ENCODE data around the gene RIC8A. TPM values are rescaled to one million over a fixed set of nuclear protein-coding genes. Genes with fewer than 3 reads are reported as not detected.

The RIC8A gene
- polyA plus RNA-seq, 1 of the 3 experiments (the other 2 are of a cell fraction): 115 TPM

DNA sequence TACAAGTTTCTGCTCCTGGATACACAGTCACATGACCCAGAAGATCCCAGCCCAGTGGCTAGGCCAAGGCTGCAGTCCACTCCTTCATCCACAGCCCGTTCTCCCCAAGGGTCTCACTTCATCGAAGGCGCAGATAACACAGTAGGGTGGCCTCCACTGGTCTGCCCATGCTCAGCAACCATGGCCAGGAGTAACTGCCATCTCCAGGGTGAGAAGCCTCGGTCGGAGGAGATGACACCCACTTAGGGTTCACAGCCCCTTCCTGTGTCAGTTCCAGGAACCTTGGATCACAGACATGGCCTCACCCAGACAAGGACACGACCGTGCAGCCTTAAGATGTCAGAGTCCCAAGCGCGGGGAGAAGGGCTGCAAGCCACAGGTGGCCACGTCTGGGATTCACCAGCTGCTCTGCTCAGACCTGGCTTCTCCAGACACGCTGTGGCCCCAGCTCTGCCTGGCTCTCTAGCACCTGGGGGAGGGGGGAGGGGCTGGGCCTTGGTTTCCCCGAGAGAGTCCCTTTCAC lies 2.9 kb upstream of the RIC8A start (continued):
- TF ChIP-seq, protein P1, sequence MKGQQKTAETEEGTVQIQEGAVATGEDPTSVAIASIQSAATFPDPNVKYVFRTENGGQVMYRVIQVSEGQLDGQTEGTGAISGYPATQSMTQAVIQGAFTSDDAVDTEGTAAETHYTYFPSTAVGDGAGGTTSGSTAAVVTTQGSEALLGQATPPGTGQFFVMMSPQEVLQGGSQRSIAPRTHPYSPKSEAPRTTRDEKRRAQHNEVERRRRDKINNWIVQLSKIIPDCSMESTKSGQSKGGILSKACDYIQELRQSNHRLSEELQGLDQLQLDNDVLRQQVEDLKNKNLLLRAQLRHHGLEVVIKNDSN (IDR thresholded peaks at IDR 0.05; ENCODE audit: borderline replicate concordance, low read depth): no peak

DNA sequence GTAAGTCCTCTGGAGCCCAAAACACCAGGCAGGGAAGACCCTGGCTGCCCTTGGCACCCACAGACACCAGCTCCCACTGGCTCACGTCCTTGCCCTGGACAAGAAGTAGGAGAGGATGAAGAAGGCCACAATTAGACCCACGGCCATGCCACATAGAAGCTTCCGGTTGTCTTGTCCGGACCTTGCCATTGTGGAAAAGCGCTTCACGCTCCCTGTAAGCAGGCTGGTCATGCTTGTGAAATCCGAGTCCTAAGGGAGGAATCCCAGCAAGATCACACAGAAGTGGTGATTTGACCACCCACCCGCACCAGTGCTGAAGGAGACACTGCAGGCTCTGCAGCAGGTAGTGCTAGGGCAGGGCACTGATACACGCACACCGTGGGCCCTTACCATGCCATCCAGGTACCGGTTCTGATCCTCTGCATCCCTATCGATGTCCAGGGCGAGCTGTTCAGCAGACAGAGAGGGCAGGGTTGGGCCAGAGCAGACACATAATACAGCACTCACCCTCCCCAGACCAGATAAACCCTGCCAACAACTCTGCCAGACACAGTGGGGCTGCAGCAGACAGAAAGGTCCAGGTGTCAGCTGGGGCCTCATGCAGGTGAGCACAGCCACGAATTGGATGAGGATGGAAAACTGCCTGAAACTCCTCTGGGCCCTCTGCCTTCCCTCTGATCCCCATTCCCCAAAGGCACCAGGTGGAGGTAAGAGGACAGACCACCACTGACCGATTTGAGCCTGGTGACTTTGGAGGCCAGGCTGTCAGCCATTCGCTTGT lies 2.1 kb upstream of the RIC8A start:
- ChIA-PET CTCF (interaction anchor here (1.1 kb wide), 1 partner anchor 243 kb away, joined by 3 read pairs; no protein-coding TSS in a partner anchor), POLR2A (no interaction called here)
- H3K79me2 ChIP-seq (ENCODE audit: insufficient read depth): peaks cover 63% of the 10 kb centered on the region
- peaks cover 37 to 43% of the 10 kb centered on the region in 2 experiments for H3K36me3 ChIP-seq (replicated peaks in 1 of 2; ENCODE audit: control insufficient read depth in 1 of 2, insufficient read depth in 2 of 2, low read length in 1 of 2)
- H3K9me2 ChIP-seq: no peaks in the 10 kb centered on the region
- no peaks in the 10 kb centered on the region for H3K9me3 ChIP-seq
- TF ChIP-seq FOSL2 (IDR thresholded peaks at IDR 0.05; ENCODE audit: borderline replicate concordance, low read depth) (no peak), TCF12 (IDR thresholded peaks at IDR 0.05) (no peak), SMC3 (IDR thresholded peaks at IDR 0.05; ENCODE audit: low read depth, low read length) (no peak), RXRA (IDR thresholded peaks at IDR 0.05; ENCODE audit: borderline replicate concordance, low read depth) (no peak), POLR2AphosphoS5 (IDR thresholded peaks at IDR 0.05; ENCODE audit: low read depth, low read length) (no peak), YY1 (IDR thresholded peaks at IDR 0.05; ENCODE audit: low read depth) (no peak), MEF2A (IDR thresholded peaks at IDR 0.05; ENCODE audit: borderline replicate concordance, low read depth) (no peak), RFX5 (IDR thresholded peaks at IDR 0.05; ENCODE audit: low read length) (no peak), GATA2 (CRISPR knock-in tag; IDR thresholded peaks at IDR 0.05) (no peak), MXI1 (IDR thresholded peaks at IDR 0.05; ENCODE audit: low read depth, low read length) (no peak), JUND (IDR thresholded peaks at IDR 0.05) (no peak), CHD2 (IDR thresholded peaks at IDR 0.05; ENCODE audit: low read length, partially characterized antibody) (no peak), FOXJ3 (CRISPR knock-in tag; IDR thresholded peaks at IDR 0.05) (no peak), NRF1 (IDR thresholded peaks at IDR 0.05; ENCODE audit: low read depth, low read length) (no peak), NFIC (IDR thresholded peaks at IDR 0.05; ENCODE audit: borderline replicate concordance) (no peak)
- TF ChIP-seq, protein P2, sequence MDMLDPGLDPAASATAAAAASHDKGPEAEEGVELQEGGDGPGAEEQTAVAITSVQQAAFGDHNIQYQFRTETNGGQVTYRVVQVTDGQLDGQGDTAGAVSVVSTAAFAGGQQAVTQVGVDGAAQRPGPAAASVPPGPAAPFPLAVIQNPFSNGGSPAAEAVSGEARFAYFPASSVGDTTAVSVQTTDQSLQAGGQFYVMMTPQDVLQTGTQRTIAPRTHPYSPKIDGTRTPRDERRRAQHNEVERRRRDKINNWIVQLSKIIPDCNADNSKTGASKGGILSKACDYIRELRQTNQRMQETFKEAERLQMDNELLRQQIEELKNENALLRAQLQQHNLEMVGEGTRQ (IDR thresholded peaks at IDR 0.05; ENCODE audit: borderline replicate concordance, low read depth, low read length): no peak
- TF ChIP-seq, protein P3, sequence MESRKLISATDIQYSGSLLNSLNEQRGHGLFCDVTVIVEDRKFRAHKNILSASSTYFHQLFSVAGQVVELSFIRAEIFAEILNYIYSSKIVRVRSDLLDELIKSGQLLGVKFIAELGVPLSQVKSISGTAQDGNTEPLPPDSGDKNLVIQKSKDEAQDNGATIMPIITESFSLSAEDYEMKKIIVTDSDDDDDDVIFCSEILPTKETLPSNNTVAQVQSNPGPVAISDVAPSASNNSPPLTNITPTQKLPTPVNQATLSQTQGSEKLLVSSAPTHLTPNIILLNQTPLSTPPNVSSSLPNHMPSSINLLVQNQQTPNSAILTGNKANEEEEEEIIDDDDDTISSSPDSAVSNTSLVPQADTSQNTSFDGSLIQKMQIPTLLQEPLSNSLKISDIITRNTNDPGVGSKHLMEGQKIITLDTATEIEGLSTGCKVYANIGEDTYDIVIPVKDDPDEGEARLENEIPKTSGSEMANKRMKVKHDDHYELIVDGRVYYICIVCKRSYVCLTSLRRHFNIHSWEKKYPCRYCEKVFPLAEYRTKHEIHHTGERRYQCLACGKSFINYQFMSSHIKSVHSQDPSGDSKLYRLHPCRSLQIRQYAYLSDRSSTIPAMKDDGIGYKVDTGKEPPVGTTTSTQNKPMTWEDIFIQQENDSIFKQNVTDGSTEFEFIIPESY (IDR thresholded peaks at IDR 0.05; ENCODE audit: borderline replicate concordance, low read depth): no peak
- TF ChIP-seq, protein P1 (IDR thresholded peaks at IDR 0.05; ENCODE audit: borderline replicate concordance, low read depth): no peak
- H3K9ac ChIP-seq: no peak overlapping the region; the same call in 1 of the 2 replicates
- H3K27me3 ChIP-seq (ENCODE audit: insufficient read depth): no peaks in the 10 kb centered on the region
- no peak overlapping the region; a peak in 1 of 4 replicates for H3K4me3 ChIP-seq (ENCODE audit: low read depth in 2 of 2, low read length in 1 of 2)
- H3F3A ChIP-seq (replicated peaks; ENCODE audit: insufficient read depth): peaks cover 8% of the 10 kb centered on the region
- H3K4me1 ChIP-seq (ENCODE audit: control insufficient read depth in 1 of 2, insufficient read depth in 2 of 2, low read depth in 1 of 2, low read length in 1 of 2): peaks cover 15 to 27% of the 10 kb centered on the region in 2 experiments; a peak in 3 of 4 replicates
- no peak overlapping the region for H2AFZ ChIP-seq (ENCODE audit: low read depth)
- WGBS (ENCODE audit: low lambda C conversion rate): 90% methylated on average over 14 of the region's 16 CpGs
- DNase-seq: no peak
- peak overlapping the region; percentile 92 for H3K4me2 ChIP-seq
- H3K27ac ChIP-seq (ENCODE audit: low read depth in 2 of 2, low read length in 1 of 2): no peak overlapping the region
- H4K20me1 ChIP-seq (ENCODE audit: insufficient read depth): peaks cover 45% of the 10 kb centered on the region
